Stimulated activated CD8-positive, alpha-beta memory T cell treated with anti-CD3 and anti-CD28 coated beads, Interleukin-4, amount 100 ng/mL, for 1 hour (primary cell): ENCODE data around the gene PIP5K1B.

ENCODE experiments used
- DNase-seq, 2 donors: peaks; one replicate each; pipeline ENCODE4 v3.0.0-alpha.2; 2020; ENCODE audit warnings: low read depth in 2 of 2, low spot score in 1 of 2

The PIP5K1B gene

GRCh38 chr9:68847765-68848164 lies 142.7 kb downstream of the PIP5K1B start:
- no peak for DNase-seq

GRCh38 chr9:68851657-68852056 lies 146.6 kb downstream of the PIP5K1B start:
- no peak for DNase-seq

GRCh38 chr9:68852941-68853340 lies 147.9 kb downstream of the PIP5K1B start:
- no peak for DNase-seq

- no peak for DNase-seq
Observed at GRCh38 chr9:68859347-68859746, 154.3 kb downstream of the PIP5K1B start.

- no peak for DNase-seq
Observed at GRCh38 chr9:68860419-68860818, 155.4 kb downstream of the PIP5K1B start.

- no peak for DNase-seq
Observed at GRCh38 chr9:68861436-68861835, 156.4 kb downstream of the PIP5K1B start.

- DNase-seq: no peak
Observed at GRCh38 chr9:68867066-68867465, 162.0 kb downstream of the PIP5K1B start.

GRCh38 chr9:68869022-68869421 lies 164.0 kb downstream of the PIP5K1B start:
- no peak for DNase-seq

GRCh38 chr9:68870086-68870485 lies 165.0 kb downstream of the PIP5K1B start:
- no peak for DNase-seq

GRCh38 chr9:68871236-68871635 lies 166.2 kb downstream of the PIP5K1B start:
- DNase-seq: no peak

- no peak for DNase-seq
Observed at GRCh38 chr9:68872026-68872501, 167.0 kb downstream of the PIP5K1B start.

- no peak for DNase-seq
Observed at GRCh38 chr9:68873179-68873578, 168.1 kb downstream of the PIP5K1B start.

GRCh38 chr9:68876273-68876672 lies 171.2 kb downstream of the PIP5K1B start:
- no peak for DNase-seq

- no peak for DNase-seq
Observed at GRCh38 chr9:68876681-68877080, 171.6 kb downstream of the PIP5K1B start.

- DNase-seq: no peak
Observed at GRCh38 chr9:68877219-68877618, 172.2 kb downstream of the PIP5K1B start.

GRCh38 chr9:68878450-68878849 lies 173.4 kb downstream of the PIP5K1B start:
- no peak for DNase-seq

GRCh38 chr9:68883224-68883623 lies 178.2 kb downstream of the PIP5K1B start:
- no peak for DNase-seq

- no peak for DNase-seq
Observed at GRCh38 chr9:68887232-68887631, 182.2 kb downstream of the PIP5K1B start.

GRCh38 chr9:68894502-68894901 lies 189.5 kb downstream of the PIP5K1B start:
- DNase-seq: no peak

GRCh38 chr9:68895741-68896478 lies 190.9 kb downstream of the PIP5K1B start:
- DNase-seq: no peak

- no peak for DNase-seq
Observed at GRCh38 chr9:68896486-68896885, 191.4 kb downstream of the PIP5K1B start.

- no peak for DNase-seq
Observed at GRCh38 chr9:68897577-68898145, 192.6 kb downstream of the PIP5K1B start.
